HepG2 (cell line): ENCODE measurements around the gene UBE2N. TPM values are rescaled to one million over a fixed set of nuclear protein-coding genes. Genes with fewer than 3 reads are reported as not detected.

ENCODE experiments used
- CCAR2 ChIP-seq: fragments of 200-400 bp; formaldehyde crosslinking; optimal IDR thresholded peaks from 2 replicates; pipeline ENCODE3; 2018; ENCODE audit warnings: low read depth, mild to moderate bottlenecking, low read length, moderate library complexity
- GATAD2A ChIP-seq: IDR thresholded peaks from 2 replicates; pipeline ENCODE4 v1.6.1; 2016
- KLF12 ChIP-seq: sonication (generic); formaldehyde crosslinking; IDR thresholded peaks from 2 replicates; pipeline ENCODE4 v1.4.0; 2020; ENCODE audit warnings: missing genetic modification reagents, borderline replicate concordance
- MEIS2 ChIP-seq: sonication (generic); formaldehyde crosslinking; IDR thresholded peaks from 2 replicates; pipeline ENCODE4 v1.9.0; 2021; ENCODE audit warnings: mild to moderate bottlenecking, missing genetic modification reagents
- NBN ChIP-seq: fragments of 450-650 bp; conservative IDR thresholded peaks from 2 replicates; pipeline ENCODE4 v1.6.1; 2017
- PHF20 ChIP-seq: sonication (generic); formaldehyde crosslinking; IDR thresholded peaks from 2 replicates; pipeline ENCODE4 v1.5.0; 2020; ENCODE audit warnings: mild to moderate bottlenecking, missing genetic modification reagents
- RBAK ChIP-seq: sonication (generic); formaldehyde crosslinking; IDR thresholded peaks from 2 replicates; pipeline ENCODE4 v1.5.1; 2020; ENCODE audit warnings: mild to moderate bottlenecking, missing genetic modification reagents
- SAFB2 ChIP-seq: sonication (generic); formaldehyde crosslinking; IDR thresholded peaks from 2 replicates; pipeline ENCODE4 v1.5.1; 2020; ENCODE audit warnings: missing genetic modification reagents, low read depth, mild to moderate bottlenecking, borderline replicate concordance
- SMC3 ChIP-seq: IDR thresholded peaks from 2 replicates; pipeline ENCODE4 v1.6.1; 2011; ENCODE audit warnings: low read length, improper control_type of control experiment
- SRSF4 ChIP-seq: fragments of 200-400 bp; formaldehyde crosslinking; IDR thresholded peaks from one replicate; pipeline ENCODE4 v1.6.1; 2018; ENCODE audit warnings: mild to moderate bottlenecking, low read depth, low read length, moderate library complexity; ENCODE audit not compliant: poor library complexity, severe bottlenecking
- TAF1 ChIP-seq: sonication (generic); formaldehyde crosslinking; IDR thresholded peaks from 2 replicates; pipeline ENCODE4 v1.4.0; 2020; ENCODE audit warnings: missing genetic modification reagents
- TBP ChIP-seq: sonication (generic); formaldehyde crosslinking; IDR thresholded peaks from 2 replicates; pipeline ENCODE4 v1.5.0; 2020; ENCODE audit warnings: missing genetic modification reagents
- ZFP36 ChIP-seq: fragments of 150-350 bp; IDR thresholded peaks from 2 replicates; pipeline ENCODE4 v1.6.1; 2018; ENCODE audit warnings: borderline replicate concordance, low read length, low read depth; ENCODE audit not compliant: partially characterized antibody
- ZFP62 ChIP-seq: sonication (generic); formaldehyde crosslinking; IDR thresholded peaks from 2 replicates; pipeline ENCODE4 v1.4.0; 2020; ENCODE audit warnings: missing genetic modification reagents
- ZNF260 ChIP-seq: sonication (generic); formaldehyde crosslinking; IDR thresholded peaks from 2 replicates; pipeline ENCODE4 v1.4.0; 2020; ENCODE audit warnings: missing genetic modification reagents, low read depth, mild to moderate bottlenecking, borderline replicate concordance
- ZNF652 ChIP-seq: IDR thresholded peaks from 2 replicates; pipeline ENCODE4 v1.6.1; 2016; ENCODE audit warnings: low read depth, borderline replicate concordance
- polyA plus RNA-seq, 8 experiments: library from polyadenylated mRNA; depleted of rRNA in 3 of 8; stranded (reverse) in 7 of 8; unstranded in 1 of 8; fragments of >200 nt; fragmentation: Illumina TruSeq in 4 of 8; extraction: Trizol in 4 of 8; gene quantifications; 2 replicates each; pipeline versions ENCODE4 v1.2.1 to v1.2.3, GENCODE V29; 2011 to 2016; ENCODE audit warnings: low read depth in 4 of 8, missing spikeins in 1 of 8, mixed read lengths in 1 of 8; ENCODE audit not compliant: insufficient read depth in 1 of 8
- total RNA-seq, 5 experiments: library from RNA; depleted of rRNA; stranded (reverse); fragments of >200 nt; fragmentation: Illumina TruSeq; extraction: Trizol; gene quantifications; 2 replicates each; pipeline ENCODE4 v1.2.3, GENCODE V29; 2016; ENCODE audit warnings: low read depth in 1 of 5
- TF ChIP-seq, protein P1 (sequence below): sonication (generic); formaldehyde crosslinking; IDR thresholded peaks from 2 replicates; pipeline ENCODE4 v1.4.0; 2020; ENCODE audit warnings: mild to moderate bottlenecking, missing genetic modification reagents
- TF ChIP-seq, protein P2 (sequence below): sonication (generic); formaldehyde crosslinking; IDR thresholded peaks from 2 replicates; pipeline ENCODE4 v1.5.0; 2020; ENCODE audit warnings: missing genetic modification reagents
- TF ChIP-seq, protein P3 (sequence below): sonication (generic); formaldehyde crosslinking; IDR thresholded peaks from 2 replicates; pipeline ENCODE4 v1.4.0; 2020; ENCODE audit warnings: missing genetic modification reagents, mild to moderate bottlenecking, borderline replicate concordance

The UBE2N gene
- total and polyA plus RNA-seq, 2 of the 13 experiments (the other 11 are each of a cell fraction or from before 2014, with no cell fraction given), result 188 to 197 TPM

DNA sequence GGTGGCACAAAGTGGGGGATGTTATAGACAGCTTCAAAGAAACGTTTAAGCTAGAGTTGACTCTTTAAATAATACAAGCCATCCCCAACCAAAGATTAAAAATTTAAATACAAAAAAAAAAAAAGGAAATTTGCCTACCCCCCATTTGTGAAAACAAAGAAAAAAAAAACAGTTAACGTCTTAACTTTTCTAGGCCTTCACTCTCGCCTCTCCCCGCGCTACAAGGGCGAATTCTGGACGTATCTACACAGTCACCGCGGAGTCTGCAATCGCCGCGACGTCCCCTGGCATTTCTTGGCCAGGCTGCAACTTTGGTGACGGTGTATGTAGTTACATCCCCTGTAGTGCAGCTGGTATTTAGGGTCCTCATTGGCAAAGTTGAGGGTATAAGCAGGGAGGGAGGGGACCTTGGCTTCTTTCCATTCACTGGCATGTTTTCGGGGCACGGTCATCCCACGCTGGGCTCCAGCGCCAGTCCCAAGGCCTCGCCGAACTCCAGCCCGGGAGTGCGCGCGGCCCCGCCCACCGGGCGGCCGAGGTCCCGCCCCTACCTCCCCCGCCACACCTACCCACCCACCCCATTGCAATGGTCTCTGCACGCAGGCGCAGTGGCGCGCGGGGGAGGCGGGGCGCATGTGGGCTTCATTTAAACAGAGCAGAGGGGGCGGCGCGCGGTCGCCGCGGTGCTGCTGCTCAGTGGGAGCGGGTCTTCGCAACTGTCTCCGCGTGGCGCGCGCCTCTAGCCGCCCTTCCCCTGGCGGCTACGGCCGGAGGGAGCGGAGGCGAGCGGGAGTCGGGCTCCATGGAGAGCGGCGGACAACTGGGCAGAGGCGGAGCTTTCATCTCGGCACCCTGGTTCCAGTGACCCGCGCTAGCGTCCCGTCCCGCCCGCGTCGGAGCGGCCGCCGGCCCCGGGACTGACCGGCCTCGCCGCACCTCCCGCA, 64.2 kb downstream of the UBE2N start, which contains the start of gene NUDT4 (continued):
- TF ChIP-seq PHF20 (CRISPR knock-in tag) (peak; percentile 45; the same call in 1 of the 2 replicates), SAFB2 (CRISPR knock-in tag) (no peak), SMC3 (no peak), CCAR2 (no peak), RBAK (CRISPR knock-in tag) (no peak), SRSF4 (no peak), ZFP36 (no peak), MEIS2 (no peak; the same call in 1 of the 2 replicates), ZFP62 (CRISPR knock-in tag) (no peak), ZNF652 (CRISPR knock-in tag) (no peak), ZNF260 (CRISPR knock-in tag) (no peak), NBN (no peak), KLF12 (CRISPR knock-in tag) (no peak), TBP (CRISPR knock-in tag) (no peak), TAF1 (CRISPR knock-in tag) (peak; percentile 88), GATAD2A (CRISPR knock-in tag) (no peak; the same call in 1 of the 2 replicates)
- TF ChIP-seq, protein P1, sequence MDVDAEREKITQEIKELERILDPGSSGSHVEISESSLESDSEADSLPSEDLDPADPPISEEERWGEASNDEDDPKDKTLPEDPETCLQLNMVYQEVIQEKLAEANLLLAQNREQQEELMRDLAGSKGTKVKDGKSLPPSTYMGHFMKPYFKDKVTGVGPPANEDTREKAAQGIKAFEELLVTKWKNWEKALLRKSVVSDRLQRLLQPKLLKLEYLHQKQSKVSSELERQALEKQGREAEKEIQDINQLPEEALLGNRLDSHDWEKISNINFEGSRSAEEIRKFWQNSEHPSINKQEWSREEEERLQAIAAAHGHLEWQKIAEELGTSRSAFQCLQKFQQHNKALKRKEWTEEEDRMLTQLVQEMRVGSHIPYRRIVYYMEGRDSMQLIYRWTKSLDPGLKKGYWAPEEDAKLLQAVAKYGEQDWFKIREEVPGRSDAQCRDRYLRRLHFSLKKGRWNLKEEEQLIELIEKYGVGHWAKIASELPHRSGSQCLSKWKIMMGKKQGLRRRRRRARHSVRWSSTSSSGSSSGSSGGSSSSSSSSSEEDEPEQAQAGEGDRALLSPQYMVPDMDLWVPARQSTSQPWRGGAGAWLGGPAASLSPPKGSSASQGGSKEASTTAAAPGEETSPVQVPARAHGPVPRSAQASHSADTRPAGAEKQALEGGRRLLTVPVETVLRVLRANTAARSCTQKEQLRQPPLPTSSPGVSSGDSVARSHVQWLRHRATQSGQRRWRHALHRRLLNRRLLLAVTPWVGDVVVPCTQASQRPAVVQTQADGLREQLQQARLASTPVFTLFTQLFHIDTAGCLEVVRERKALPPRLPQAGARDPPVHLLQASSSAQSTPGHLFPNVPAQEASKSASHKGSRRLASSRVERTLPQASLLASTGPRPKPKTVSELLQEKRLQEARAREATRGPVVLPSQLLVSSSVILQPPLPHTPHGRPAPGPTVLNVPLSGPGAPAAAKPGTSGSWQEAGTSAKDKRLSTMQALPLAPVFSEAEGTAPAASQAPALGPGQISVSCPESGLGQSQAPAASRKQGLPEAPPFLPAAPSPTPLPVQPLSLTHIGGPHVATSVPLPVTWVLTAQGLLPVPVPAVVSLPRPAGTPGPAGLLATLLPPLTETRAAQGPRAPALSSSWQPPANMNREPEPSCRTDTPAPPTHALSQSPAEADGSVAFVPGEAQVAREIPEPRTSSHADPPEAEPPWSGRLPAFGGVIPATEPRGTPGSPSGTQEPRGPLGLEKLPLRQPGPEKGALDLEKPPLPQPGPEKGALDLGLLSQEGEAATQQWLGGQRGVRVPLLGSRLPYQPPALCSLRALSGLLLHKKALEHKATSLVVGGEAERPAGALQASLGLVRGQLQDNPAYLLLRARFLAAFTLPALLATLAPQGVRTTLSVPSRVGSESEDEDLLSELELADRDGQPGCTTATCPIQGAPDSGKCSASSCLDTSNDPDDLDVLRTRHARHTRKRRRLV, result no peak
- TF ChIP-seq, protein P2, sequence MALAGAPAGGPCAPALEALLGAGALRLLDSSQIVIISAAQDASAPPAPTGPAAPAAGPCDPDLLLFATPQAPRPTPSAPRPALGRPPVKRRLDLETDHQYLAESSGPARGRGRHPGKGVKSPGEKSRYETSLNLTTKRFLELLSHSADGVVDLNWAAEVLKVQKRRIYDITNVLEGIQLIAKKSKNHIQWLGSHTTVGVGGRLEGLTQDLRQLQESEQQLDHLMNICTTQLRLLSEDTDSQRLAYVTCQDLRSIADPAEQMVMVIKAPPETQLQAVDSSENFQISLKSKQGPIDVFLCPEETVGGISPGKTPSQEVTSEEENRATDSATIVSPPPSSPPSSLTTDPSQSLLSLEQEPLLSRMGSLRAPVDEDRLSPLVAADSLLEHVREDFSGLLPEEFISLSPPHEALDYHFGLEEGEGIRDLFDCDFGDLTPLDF (CRISPR knock-in tag), result peak; percentile 49; the same call in 1 of the 2 replicates
- TF ChIP-seq, protein P3, sequence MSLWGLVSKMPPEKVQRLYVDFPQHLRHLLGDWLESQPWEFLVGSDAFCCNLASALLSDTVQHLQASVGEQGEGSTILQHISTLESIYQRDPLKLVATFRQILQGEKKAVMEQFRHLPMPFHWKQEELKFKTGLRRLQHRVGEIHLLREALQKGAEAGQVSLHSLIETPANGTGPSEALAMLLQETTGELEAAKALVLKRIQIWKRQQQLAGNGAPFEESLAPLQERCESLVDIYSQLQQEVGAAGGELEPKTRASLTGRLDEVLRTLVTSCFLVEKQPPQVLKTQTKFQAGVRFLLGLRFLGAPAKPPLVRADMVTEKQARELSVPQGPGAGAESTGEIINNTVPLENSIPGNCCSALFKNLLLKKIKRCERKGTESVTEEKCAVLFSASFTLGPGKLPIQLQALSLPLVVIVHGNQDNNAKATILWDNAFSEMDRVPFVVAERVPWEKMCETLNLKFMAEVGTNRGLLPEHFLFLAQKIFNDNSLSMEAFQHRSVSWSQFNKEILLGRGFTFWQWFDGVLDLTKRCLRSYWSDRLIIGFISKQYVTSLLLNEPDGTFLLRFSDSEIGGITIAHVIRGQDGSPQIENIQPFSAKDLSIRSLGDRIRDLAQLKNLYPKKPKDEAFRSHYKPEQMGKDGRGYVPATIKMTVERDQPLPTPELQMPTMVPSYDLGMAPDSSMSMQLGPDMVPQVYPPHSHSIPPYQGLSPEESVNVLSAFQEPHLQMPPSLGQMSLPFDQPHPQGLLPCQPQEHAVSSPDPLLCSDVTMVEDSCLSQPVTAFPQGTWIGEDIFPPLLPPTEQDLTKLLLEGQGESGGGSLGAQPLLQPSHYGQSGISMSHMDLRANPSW, result no peak
